CD4-positive, alpha-beta T cell treated with Interleukin-10 for 1 hour (primary cell): ENCODE data around the gene PPP1R26.

Source experiments
- DNase-seq: peaks from one replicate; pipeline ENCODE4 v3.0.0-alpha.2; 2020

The PPP1R26 gene

GRCh38 chr9:135490166-135490870 lies 10.7 kb downstream of the PPP1R26 start:
- no peak for DNase-seq

- DNase-seq = no peak
These were observed 11.4 kb downstream of the PPP1R26 start for GRCh38 chr9:135490980-135491464.

- no peak for DNase-seq
These were observed 12.2 kb downstream of the PPP1R26 start for GRCh38 chr9:135491764-135492163.

- no peak for DNase-seq
These were observed 13.5 kb downstream of the PPP1R26 start for GRCh38 chr9:135492886-135493669.

GRCh38 chr9:135494791-135495559 lies 15.4 kb downstream of the PPP1R26 start:
- DNase-seq = no peak

DNA sequence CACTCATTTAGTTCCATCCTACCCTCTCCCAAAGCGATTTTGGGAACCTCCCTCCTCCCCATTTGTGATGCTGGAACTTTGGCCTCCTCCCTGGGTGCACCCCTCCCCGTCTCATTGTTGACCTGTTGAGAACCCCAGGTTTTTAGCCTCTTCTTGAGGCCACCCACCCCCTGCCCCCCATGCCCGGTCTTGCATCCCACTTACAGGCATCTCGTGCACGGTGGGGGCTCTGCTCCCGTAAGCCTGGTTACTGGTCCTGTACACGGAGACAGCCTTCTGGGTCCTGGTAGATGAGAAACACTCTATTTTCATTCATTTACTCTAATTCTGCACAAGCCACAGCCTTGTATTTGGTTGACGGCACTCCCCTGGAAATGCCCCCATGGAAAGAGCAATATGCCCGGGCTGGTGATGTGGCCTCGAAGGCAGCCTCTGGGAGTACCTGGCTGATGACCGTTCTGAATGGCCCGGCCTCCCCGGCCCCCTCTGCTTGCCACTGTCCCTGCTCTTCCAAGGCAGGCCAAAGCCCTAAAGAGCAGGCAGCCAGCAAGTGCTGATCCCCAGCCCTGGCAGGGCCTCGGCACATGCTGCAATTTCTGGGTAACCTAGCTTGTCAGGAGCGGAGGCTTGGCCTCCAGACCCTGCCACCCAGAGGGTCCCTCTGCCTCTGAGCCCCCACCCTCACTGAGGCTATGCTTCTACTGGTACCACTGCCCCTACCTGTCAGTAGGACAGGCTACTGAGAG lies 19.0 kb downstream of the PPP1R26 start:
- DNase-seq = no peak

DNA sequence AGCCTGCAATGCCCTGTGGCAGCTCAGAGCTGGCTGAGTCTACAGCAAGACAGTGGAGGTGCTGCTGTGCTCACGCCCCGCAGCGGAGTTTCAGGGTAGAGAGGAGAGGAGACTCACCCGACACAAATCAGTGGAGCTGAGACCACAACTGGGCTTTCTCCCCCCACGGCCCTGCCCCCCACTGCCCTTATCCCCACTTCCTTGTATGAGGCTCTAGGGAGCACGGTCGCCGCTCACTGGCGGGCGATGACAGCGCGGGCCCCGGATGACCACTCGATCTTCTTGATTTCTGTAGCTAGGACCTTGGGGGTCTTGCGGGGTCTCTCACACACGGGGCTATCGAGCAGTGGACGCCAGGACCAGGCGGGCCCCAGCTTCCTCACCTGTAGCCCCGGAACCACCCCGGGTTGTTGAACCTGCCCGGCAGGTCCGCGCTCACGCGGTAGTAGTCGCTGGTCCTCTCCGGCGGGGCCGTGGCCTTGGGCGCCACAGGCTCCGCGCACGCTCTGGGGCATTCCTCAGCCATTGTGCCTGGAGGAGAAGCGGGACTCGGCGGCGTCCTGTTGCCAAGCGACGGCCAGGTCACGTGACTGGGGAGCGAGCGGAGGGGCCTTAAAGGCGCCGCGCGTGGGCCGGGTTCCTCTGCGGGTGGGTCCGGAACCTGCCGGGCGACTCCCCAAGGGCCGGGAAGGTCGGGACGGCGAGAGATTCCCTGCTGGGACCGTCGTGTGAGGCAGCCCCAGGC lies 19.9 kb downstream of the PPP1R26 start:
- DNase-seq = peak; percentile 90

DNA sequence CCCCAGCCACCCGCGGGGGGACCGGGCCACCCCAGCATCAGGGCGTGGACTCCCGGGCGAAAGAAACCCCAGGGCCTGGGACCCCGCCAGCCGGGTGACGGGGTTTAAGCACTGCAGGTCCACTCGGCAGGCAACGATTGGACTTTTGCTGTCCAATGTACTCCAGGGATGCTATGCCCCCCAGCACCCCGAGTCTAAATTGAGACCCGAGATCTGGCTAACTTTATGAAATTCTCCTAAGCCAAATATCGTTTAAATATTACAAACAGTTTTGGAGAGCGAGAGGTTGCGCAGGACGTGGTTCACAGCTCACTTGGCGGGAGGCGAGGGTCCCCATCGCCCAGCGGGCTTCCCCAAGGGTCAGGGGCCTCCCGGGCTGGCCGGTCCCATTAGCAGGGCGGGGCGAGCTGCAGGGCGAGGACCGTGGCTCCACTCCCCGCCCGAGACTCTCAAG lies 20.5 kb downstream of the PPP1R26 start:
- no peak for DNase-seq

- DNase-seq = peak; percentile 89
These were observed 21.1 kb downstream of the PPP1R26 start, which contains the start of gene MRPS2 for GRCh38 chr9:135500525-135501260. Gene MRPS2 (plus strand): TSS chr9:135500682. CDS start chr9:135500711, 29 bp downstream.

DNA sequence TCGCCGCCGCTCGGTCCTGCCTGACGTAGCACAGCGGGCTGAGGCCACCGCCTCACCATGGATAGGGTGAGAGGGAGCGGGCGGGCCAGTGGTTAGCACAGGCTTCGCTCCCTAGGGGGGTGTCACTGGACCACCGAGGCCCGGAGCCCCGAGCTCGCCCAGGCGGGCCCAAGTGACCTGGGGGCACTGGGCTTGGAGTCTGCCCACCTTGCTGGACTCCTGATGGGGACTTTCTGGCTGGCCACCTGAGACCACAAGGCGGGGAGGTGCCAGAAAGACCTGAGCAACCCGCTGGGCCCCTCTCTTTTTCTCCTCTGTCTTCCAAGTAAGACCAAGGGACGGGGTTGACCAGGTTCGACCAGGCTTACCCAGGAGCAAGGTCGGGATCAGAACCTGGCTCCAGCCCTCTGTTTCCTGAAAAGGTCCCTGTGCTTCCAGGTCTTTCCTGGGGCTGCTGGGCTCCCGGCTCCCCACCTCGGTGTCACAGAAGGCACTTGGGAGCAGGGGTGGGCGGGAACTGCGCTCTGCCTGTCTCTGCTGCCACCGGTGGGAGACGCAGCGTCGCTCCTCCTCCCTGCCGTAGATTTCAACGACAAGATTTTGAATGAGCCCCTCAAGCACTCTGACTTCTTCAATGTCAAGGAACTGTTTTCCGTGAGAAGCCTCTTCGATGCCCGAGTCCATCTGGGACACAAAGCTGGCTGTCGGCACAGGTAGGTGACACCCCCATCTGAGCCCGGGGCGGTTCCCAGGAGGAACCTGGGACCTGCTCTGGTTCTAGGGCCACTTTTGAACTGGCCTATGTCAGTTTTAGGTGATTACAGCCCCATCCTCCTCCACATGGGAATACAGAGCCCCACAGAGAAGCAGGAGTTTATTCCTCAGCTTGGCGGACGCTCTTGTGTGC lies 21.9 kb downstream of the PPP1R26 start:
- peak; percentile 34 for DNase-seq

DNA sequence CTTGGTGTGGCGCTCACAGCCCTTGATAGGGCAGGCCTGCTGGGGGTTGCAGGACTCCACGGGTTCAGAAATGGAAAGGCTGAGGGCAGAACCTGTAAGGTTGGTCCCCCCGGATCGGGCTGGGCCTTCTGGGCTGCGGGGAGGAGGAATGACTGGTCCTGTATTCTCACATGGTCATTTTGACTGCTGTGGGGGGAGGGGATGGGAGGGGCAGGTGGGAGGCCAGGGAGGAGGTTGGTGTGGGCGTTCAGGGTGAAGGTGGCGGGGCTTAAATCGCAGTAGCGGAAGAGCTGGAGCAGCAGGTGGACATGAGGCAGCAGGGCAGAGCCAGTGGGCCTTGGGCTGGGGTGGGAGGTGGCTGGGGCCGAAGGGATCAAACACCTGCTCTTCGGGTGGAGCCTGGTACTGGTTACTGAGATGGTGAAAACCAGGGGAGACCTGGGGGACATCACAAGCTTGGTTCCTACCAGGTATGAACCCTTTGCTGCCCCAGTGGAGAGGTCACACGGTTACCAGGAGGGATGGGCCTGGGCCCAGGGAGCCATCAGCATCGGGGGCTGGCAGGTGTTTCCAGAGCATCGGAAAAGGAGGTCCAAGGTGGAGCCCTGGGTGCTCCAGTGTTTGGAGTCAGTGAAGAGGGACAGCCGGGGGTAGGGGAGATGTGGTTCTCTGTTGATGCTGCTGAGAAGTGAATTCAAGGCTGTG lies 22.7 kb downstream of the PPP1R26 start:
- no peak for DNase-seq

DNA sequence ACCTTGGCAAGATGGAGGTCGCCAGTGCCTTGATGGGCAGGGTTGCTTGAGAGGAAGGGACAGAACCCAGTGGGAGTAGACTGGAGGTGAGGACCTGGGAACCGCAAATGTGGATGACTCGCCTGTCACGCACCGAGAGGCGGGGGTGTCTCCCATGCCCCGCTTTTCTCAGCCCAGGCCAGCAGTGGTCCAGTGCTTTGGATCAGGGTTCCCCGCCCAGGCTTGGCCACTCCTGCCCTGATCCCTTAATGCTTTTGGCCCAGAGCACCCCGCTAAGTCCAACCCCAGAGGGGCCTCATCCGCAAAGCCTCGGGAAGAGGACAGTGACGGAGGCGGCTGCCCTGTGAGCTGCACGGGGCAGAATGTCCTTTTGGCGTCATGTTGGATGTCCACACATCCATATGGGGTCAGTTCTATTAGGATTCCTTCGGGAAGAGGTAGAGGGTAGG lies 23.3 kb downstream of the PPP1R26 start:
- DNase-seq = no peak

- DNase-seq = no peak
These were observed 24.0 kb downstream of the PPP1R26 start for GRCh38 chr9:135503371-135504261.

GRCh38 chr9:135504262-135505243 lies 25.0 kb downstream of the PPP1R26 start:
- peak; percentile 56 for DNase-seq

GRCh38 chr9:135505406-135506187 lies 26.0 kb downstream of the PPP1R26 start:
- no peak for DNase-seq
